Measurements from ENCODE around the gene MT1A.
"Not testable (repeated sequence)": the region's sequence is repeated elsewhere in the genome, so short reads cannot be mapped to it uniquely, and the experiment has no call there.

The MT1A gene

GRCh38 chr16:56610609-56611111, 27.8 kb upstream of the MT1A start:
- DNase-seq = no peak

- no peak for DNase-seq
Observed at GRCh38 chr16:56611281-56611833, 27.1 kb upstream of the MT1A start.

GRCh38 chr16:56613706-56614105, 24.8 kb upstream of the MT1A start:
- no peak for DNase-seq

- no peak for DNase-seq
Observed at GRCh38 chr16:56614549-56614991, 23.9 kb upstream of the MT1A start.

- DNase-seq = no peak
Observed at GRCh38 chr16:56615353-56615752, 23.1 kb upstream of the MT1A start.

- no peak for DNase-seq
Observed at GRCh38 chr16:56616608-56617211, 21.8 kb upstream of the MT1A start.

- DNase-seq = no peak
Observed at GRCh38 chr16:56617212-56618085, 21.0 kb upstream of the MT1A start.

- DNase-seq = no peak
Observed at GRCh38 chr16:56618138-56618537, 20.3 kb upstream of the MT1A start.

- no peak for DNase-seq
Observed at GRCh38 chr16:56620339-56620897, 18.0 kb upstream of the MT1A start.

GRCh38 chr16:56621665-56622445, 16.6 kb upstream of the MT1A start:
- DNase-seq = not testable (repeated sequence)

GRCh38 chr16:56623184-56623583, 15.3 kb upstream of the MT1A start:
- not testable (repeated sequence) for DNase-seq

- no peak for DNase-seq
Observed at GRCh38 chr16:56623637-56624036, 14.8 kb upstream of the MT1A start.

- no peak for DNase-seq
Observed at GRCh38 chr16:56625140-56625942, 13.1 kb upstream of the MT1A start, which contains the start of gene MT1E. Gene MT1E (plus strand): TSS chr16:56625781. CDS start chr16:56625852, 71 bp downstream.

GRCh38 chr16:56625943-56626654, 12.4 kb upstream of the MT1A start:
- DNase-seq = no peak

- no peak for DNase-seq
Observed at GRCh38 chr16:56626685-56627084, 11.8 kb upstream of the MT1A start.

GRCh38 chr16:56628486-56629350, 9.7 kb upstream of the MT1A start:
- peak; percentile 2 for DNase-seq

GRCh38 chr16:56629531-56629930, 8.9 kb upstream of the MT1A start:
- peak; percentile 4 for DNase-seq

GRCh38 chr16:56630134-56630533, 8.3 kb upstream of the MT1A start:
- DNase-seq = no peak

GRCh38 chr16:56631197-56631596, 7.3 kb upstream of the MT1A start:
- DNase-seq = no peak

GRCh38 chr16:56631832-56632155, 6.7 kb upstream of the MT1A start:
- no peak for DNase-seq

All from OCI-M1 (cell line).